GM19324 (cell line): ENCODE measurements around the gene EPN1.
A peak's percentile ranks its signal among the peaks of the same experiment; 100 is the strongest.

Experiments
- ATAC-seq: cut with Tn5 transposase; IDR thresholded peaks from one replicate; pipeline ENCODE4 v1.9.1; 2021; ENCODE audit warnings: mild to moderate bottlenecking, moderate library complexity; ENCODE audit not compliant: unreplicated experiment, low FRiP score

The EPN1 gene

GRCh38 chr19:55674841-55675660, at the start of gene EPN1:
EPN1 (plus strand) TSS chr19:55675226; CDS start chr19:55678628, 3,402 bp downstream.
- peak; percentile 75 for ATAC-seq

DNA sequence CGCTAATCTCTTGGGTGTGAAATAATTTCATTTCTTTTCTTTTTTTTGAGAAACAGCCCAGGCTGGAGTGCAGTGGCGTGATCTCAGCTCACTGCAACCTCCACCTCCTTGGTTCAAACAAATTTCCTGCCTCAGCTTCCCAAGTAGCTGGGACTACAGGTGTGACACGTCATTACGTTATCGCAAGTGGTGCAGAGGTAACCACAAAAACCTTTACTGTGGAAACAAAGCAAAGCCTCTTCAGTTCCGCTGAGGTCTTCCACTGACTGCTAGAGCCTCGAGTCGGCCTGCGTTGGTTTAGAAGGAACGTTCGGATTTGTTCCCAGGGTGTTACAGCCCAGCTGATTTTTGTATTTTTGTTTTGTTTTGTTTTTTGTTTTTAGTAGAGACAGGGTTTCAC, 48.7 kb upstream of the EPN1 start:
- ATAC-seq, result no peak

- no peak for ATAC-seq
These were observed 42.6 kb upstream of the EPN1 start for GRCh38 chr19:55632463-55632834.

- ATAC-seq, result no peak
These were observed 41.2 kb upstream of the EPN1 start for GRCh38 chr19:55633861-55634260.

- no peak for ATAC-seq
These were observed 39.7 kb upstream of the EPN1 start for GRCh38 chr19:55635334-55635717.

GRCh38 chr19:55635856-55636440, 39.1 kb upstream of the EPN1 start:
- no peak for ATAC-seq

- no peak for ATAC-seq
These were observed 38.3 kb upstream of the EPN1 start for GRCh38 chr19:55636723-55637122.

DNA sequence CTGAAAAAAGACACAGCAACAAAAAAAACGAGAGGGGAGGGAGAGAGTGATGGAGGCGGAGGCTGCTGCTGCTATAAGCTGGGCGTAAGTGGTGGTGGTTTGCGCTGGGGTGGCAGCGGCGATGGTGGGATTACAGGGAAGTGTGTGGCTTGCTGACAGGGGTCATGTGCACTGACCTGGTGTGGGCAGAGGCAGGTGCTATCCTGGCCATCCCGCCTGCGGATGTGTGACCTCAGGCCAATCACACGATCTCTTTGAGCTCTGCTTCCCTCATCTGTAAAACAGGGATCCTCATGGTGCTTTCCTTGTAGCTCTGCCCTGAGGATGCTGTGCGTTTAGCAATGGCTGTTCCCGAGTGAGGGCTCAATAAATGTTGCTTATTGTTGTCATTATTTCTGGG, 37.5 kb upstream of the EPN1 start:
- ATAC-seq, result no peak

- no peak for ATAC-seq
These were observed 36.1 kb upstream of the EPN1 start for GRCh38 chr19:55638864-55639359.

- no peak for ATAC-seq
These were observed 34.9 kb upstream of the EPN1 start for GRCh38 chr19:55640043-55640576.

- peak; percentile 35 for ATAC-seq
These were observed 34.2 kb upstream of the EPN1 start, which contains the start of gene ZNF580 for GRCh38 chr19:55640577-55641425. ZNF580 (plus strand) TSS chr19:55641002; CDS start chr19:55642509, 1,507 bp downstream.

DNA sequence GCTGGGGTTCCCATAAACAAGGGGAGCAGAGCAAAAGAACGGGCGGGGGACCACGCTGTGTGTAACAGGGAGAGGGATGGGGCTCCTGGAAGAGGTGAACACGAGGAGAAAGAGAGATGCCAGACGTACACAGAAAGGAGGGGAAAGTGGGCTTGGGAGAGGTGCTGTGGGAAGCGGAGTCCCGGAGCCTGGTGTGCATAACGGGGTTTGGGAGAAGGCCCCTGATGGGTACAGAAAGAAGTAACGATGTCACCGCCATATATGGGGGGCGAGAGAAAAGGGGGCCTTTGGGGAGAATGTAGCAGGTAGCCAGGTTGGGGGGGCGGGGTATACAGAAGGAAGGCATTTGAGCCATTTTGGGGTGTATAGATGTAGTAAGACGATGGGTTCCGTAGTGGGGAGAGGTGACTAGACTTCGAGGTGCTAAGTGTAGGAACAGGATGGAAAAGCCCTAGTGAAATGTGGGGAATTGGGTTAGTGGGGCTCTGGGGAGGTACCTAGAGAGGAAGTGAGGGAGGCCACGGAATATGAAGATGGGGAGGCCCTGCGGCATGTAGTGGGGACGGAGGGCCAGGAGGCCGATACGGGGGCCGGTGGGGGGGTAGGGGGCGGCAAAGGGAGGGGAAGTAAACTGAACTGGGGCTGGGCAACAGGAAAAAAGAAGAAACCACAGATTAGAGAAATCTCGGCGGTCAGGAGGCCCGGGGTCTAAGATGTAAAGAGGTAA, 33.4 kb upstream of the EPN1 start:
- no peak for ATAC-seq

DNA sequence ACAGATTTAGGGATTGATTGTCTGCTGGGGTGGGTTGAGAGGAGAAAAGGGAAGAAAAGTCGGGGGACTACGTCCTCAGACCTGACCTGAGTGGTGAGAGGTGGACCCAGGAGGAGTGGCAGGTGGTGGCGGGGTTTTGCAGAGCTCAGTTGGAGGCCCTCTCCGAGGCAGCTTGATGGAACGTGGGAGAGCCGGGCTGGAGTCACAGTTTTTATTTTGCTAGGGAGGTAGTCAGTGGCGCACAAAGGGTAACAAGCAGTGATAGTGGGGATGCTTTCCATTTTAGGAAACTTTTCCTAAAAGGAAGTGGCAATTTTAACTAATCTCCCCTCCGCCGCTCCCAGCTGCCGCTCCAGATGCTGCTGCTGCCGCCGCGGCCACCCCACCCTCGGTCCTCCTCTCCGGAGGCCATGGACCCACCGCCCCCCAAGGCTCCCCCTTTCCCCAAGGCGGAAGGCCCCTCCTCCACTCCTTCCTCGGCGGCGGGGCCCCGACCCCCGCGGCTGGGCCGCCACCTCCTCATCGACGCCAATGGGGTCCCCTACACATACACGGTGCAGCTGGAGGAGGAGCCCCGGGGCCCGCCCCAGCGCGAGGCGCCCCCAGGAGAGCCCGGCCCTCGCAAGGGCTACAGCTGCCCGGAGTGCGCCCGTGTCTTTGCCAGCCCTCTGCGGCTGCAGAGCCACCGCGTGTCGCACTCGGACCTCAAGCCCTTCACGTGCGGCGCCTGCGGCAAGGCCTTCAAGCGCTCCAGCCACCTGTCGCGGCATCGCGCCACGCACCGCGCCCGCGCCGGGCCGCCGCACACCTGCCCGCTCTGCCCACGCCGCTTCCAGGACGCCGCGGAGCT, 32.6 kb upstream of the EPN1 start:
- ATAC-seq, result peak; percentile 12

- ATAC-seq, result peak; percentile 30
These were observed 31.8 kb upstream of the EPN1 start, which contains the start of gene ZNF581 for GRCh38 chr19:55643003-55643886. ZNF581 (plus strand) TSS chr19:55643649; CDS start chr19:55644572, 923 bp downstream.

- ATAC-seq, result no peak
These were observed 31.2 kb upstream of the EPN1 start for GRCh38 chr19:55643887-55644176.

DNA sequence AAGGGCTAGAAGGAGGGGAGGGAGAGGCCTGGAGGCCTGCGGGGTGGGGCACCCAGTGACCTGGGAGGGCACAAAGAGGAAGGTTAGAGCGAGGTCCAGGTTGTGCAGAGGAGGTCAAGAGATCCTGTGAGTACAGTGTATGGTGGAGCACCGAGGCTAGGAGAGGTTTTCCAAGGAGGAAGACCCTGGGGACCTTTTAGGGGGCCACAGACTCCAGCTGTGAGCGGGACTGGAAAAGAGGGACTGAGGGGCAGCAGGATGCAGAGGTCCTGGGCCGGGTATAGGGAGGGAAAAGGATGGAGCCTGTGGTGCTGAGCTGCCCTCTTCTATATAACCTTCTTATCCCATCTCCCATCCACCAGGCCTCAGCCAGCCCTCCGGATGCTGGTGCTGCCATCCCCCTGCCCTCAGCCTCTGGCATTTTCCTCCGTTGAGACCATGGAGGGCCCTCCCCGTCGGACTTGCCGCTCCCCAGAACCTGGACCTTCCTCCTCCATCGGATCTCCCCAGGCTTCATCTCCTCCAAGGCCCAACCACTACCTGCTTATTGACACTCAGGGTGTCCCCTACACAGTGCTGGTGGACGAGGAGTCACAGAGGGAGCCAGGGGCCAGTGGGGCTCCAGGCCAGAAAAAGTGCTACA, 30.7 kb upstream of the EPN1 start:
- ATAC-seq, result no peak

GRCh38 chr19:55644842-55645511, 30.0 kb upstream of the EPN1 start:
- ATAC-seq, result no peak
